GM12875 (cell line): ENCODE measurements around the gene DGKB.

Experiments
- H3K4me3 ChIP-seq: one replicate; pipeline ENCODE4 v1.5.1; 2011; ENCODE audit warnings: low read depth, low read length, control low read depth
- TF ChIP-seq, protein P1 (sequence below): IDR thresholded peaks from 2 replicates; pipeline ENCODE4 v1.5.1; 2011; ENCODE audit warnings: low read depth, mild to moderate bottlenecking, control low read depth, inconsistent platforms, low read length, moderate library complexity, borderline replicate concordance; ENCODE audit not compliant: insufficient read depth

DGKB gene

DNA sequence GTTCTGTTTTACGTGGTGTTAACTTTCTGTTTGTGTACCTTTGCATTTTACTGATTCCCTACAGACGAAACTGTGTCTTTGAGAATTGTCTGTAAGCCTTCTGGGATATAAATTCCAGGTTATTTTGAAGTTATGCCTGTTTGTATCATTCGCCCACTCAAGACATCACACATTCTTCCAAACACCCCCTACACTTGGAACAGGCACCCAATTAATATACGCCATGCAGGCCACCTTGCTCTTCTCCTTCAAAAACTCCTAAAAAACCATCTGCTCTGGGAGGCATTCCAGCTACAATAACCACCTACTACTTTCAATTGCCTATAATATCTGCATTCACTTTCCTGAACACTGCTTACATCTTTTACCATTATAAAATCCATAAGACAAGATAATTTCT, 453.3 kb downstream of the DGKB start:
- TF ChIP-seq, protein P1, sequence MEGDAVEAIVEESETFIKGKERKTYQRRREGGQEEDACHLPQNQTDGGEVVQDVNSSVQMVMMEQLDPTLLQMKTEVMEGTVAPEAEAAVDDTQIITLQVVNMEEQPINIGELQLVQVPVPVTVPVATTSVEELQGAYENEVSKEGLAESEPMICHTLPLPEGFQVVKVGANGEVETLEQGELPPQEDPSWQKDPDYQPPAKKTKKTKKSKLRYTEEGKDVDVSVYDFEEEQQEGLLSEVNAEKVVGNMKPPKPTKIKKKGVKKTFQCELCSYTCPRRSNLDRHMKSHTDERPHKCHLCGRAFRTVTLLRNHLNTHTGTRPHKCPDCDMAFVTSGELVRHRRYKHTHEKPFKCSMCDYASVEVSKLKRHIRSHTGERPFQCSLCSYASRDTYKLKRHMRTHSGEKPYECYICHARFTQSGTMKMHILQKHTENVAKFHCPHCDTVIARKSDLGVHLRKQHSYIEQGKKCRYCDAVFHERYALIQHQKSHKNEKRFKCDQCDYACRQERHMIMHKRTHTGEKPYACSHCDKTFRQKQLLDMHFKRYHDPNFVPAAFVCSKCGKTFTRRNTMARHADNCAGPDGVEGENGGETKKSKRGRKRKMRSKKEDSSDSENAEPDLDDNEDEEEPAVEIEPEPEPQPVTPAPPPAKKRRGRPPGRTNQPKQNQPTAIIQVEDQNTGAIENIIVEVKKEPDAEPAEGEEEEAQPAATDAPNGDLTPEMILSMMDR, result no peak
- no peak overlapping the region for H3K4me3 ChIP-seq

DNA sequence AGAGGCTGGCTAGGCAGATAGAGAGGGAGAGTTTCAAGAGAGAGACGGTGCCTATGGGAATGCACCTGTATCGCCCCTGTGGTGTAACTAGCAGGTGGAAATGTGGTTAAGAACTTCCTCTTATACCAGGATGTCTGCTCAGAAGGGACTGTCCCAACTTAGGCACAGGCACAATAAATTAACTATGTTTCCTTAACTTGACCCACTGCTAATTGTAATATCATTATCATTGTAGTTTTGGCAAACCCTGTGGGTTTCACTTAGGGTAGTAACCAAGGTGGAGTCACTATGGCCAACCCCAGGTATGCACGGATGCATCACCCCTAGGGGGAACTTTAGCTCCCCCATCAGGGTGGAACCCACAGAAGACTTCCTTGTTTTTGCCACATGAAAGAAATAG, 455.7 kb downstream of the DGKB start:
- TF ChIP-seq, protein P1, result no peak

DNA sequence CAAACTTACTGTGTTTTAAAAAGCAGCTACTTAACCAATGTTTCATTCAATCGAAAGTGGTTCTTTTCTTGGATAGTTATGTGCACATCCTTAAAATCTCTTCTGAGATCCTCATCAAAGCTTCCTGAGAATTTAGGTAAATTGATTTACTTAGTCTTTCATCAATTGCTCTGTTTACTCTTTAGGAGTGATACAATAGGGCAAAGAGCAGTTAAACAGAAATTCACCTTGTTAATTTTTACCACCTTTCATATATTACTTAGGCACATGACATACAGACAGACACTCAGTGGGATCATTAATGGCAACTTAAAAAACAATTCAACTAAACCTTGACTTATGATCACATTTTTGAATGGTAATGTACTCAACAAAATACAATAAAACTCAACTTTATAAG, 456.3 kb downstream of the DGKB start:
- no peak overlapping the region for H3K4me3 ChIP-seq
- TF ChIP-seq, protein P1, result no peak

More for the DNA sequence above, 455.7 kb downstream of the DGKB start:
- H3K4me3 ChIP-seq, result no peak overlapping the region

DNA sequence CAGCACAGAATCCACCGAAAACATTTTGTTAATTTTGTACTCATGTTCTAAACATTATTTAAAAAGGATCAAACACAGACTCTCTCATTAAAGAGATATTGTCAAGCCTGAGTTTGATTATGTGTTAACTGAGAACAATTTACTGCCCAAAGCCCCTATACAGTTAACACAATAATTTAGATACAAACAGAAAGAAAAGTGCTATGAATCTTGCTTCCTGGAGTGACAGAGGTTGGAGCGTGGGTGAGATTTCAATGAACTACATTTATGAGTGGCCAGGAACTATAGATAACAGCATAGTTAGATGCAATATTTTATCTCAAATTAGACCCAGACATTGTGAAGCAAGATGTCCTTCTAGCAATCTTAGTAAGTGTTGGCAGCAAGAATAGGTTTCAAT, 464.2 kb downstream of the DGKB start:
- TF ChIP-seq, protein P1, result no peak
- no peak overlapping the region for H3K4me3 ChIP-seq

DNA sequence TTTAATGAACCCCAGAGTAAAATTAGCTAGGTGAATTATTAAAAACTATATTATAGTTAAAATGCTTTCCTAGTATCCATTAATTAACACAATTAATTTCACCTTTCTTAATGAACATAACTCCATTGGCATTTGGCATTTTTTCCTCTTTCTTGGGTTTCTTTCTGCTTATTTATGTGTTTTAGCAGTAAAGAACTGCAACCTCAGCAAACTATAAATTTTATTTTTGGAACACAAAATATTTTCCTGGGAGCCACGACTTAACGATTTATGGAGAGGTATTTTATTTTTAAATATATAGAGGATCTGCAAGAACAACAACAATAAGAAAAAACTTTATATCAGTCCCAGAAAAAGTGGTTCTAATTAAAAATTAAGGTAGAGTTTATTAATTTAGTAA, 465.7 kb downstream of the DGKB start:
- TF ChIP-seq, protein P1, result no peak

DNA sequence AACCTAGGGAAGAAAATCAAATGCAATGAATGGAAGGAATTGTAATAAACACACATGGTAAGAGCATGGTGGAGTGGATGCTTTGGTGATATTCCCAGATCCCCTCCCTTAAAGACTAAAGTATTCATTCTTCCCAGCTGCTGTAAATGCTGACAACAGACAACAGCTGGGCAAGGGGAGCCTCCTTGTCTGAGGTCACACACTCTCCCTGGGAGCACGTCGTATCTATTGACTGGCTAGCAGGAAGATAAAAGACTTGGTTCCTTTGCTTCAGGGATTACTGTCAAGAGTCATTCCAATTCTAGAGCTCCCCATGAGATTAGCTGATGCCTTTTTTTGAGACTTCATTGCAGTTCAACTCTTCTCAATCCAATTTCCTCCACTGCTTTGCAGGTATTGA, 469.6 kb downstream of the DGKB start:
- no peak overlapping the region for H3K4me3 ChIP-seq
- TF ChIP-seq, protein P1, result no peak

More for the DNA sequence above, 465.7 kb downstream of the DGKB start:
- no peak overlapping the region for H3K4me3 ChIP-seq

DNA sequence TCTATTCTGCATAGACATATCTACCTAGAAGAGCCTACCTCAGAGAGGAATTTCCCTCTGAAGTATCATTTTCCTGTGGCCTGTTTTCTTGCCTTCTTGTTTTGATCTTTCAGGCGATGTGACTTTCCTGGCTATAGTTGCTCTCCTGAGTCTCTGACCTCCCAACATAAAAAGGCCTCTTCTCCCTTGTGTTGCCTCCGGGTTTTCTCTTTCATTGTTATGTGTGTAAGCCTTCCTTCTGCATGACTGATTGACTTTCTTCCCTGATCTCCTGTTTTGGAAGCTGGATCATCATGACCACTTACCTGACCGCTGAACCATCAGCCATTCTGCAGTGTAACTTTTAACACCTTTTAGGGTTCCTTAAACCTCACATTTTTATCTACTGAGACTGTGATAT, 471.6 kb downstream of the DGKB start:
- TF ChIP-seq, protein P1, result no peak
- no peak overlapping the region for H3K4me3 ChIP-seq
